ENCODE data around the gene THTPA. TPM values are rescaled to one million over a fixed set of nuclear protein-coding genes. Genes with fewer than 3 reads are reported as not detected.

The THTPA gene
- total and polyA plus RNA-seq, 11 donors = 9.1 to 30.9 (median 18.9) TPM

DNA sequence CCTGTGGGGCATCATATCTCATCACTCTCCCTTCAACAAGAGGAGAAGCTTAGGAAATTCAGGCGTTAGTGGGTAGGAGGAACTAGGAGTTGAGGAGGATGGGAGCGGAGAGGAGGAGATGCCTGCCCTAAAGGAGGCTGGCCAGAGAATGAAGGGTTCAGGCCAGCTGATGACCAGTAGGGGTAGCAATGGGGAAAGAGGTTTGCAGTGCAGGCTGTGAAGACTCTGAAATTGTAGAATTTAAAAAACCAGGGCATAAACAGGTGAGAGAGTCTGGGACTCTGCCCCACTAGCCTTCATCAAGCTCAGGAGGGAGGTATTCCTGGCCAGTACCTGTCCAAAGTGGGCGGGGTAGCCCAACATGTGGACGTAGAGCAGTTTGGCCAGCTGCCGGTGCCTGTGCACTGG lies 10.7 kb downstream of the THTPA start:
- TF ChIP-seq, protein P1, sequence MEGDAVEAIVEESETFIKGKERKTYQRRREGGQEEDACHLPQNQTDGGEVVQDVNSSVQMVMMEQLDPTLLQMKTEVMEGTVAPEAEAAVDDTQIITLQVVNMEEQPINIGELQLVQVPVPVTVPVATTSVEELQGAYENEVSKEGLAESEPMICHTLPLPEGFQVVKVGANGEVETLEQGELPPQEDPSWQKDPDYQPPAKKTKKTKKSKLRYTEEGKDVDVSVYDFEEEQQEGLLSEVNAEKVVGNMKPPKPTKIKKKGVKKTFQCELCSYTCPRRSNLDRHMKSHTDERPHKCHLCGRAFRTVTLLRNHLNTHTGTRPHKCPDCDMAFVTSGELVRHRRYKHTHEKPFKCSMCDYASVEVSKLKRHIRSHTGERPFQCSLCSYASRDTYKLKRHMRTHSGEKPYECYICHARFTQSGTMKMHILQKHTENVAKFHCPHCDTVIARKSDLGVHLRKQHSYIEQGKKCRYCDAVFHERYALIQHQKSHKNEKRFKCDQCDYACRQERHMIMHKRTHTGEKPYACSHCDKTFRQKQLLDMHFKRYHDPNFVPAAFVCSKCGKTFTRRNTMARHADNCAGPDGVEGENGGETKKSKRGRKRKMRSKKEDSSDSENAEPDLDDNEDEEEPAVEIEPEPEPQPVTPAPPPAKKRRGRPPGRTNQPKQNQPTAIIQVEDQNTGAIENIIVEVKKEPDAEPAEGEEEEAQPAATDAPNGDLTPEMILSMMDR (IDR thresholded peaks at IDR 0.05) = peak in 4 of 12 donors; percentile 5 to 20 (median 12)
- TF ChIP-seq POLR2A (IDR thresholded peaks at IDR 0.05) = no peak
- ATAC-seq = peak; percentile 3 to 12 (median 6)
- H3K36me3 ChIP-seq = peaks cover 0 to 37% (median 0%) of the 10 kb centered on the region in 9 donors
- no peaks in the 10 kb centered on the region for H3K9me3 ChIP-seq
- H3K4me1 ChIP-seq = peaks cover 0 to 34% (median 10%) of the 10 kb centered on the region in 12 donors
- H3K27me3 ChIP-seq = peaks cover 0 to 5% (median 0%) of the 10 kb centered on the region in 9 donors
- peak overlapping the region; percentile 19 to 80 (median 66) for H3K4me3 ChIP-seq
- H3K27ac ChIP-seq = peak overlapping the region in 9 of 12 donors; percentile 38 to 77 (median 65)
- DNase-seq = no peak
- intact Hi-C loops (cut with DNase I) = loop anchor here in 6 of 10 donors (10.0 kb wide), 2 partner anchors 242 to 302 kb away; partner anchors contain the start of gene PABPN1 (in 5 of the 6)
- WGBS, 4 donors = 20 to 23% (median 22%) methylated on average over 5 of the region's 5 CpGs

DNA sequence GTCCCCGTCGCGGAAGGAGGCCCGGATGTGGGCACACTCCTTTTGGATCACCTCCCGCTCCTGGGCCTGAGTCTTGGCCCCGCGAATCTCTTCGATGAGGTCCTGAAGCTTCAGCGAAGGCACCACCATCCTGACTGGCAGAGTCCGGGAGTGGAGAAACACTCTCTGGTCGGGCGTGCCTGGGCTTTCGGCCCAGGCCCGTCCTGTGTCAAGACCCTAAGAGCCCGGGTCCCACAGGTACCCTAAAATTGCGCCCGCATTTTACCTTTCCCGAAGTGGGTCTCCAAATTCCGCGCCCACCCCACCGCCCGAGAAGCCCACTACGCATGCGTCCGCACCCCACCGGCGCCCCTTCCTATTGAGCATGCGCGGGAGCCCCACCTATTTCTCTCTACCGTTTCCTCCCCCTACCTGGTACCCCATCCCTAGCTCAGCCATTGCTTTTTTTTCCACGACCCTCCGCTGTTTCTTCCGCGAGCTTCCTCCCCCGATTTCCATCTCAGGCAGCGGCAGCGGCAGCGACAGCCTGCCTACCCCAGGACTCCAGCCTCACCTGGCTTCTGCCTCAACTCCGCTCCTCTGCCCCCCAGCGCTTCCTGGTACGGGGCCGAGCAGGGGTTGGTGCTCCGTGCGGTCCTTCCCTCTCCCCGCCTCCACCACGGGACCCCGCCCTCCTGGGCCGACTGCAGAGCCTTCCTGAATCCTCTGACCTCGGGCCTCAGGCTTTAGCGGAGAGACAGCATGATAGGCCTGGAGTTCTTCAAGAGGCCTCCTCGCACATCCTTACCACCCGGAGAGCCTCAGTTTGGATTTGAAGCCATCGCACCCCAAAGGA lies 11.3 kb downstream of the THTPA start, which contains the start of gene AP1G2:
AP1G2 (minus strand) TSS at position 606 of the 835 bp plus-strand sequence; CDS start at position 129, 477 bp downstream.
- WGBS, 4 donors = 2 to 4% (median 3%) methylated on average over 50 to 53 of the region's 53 CpGs

DNA sequence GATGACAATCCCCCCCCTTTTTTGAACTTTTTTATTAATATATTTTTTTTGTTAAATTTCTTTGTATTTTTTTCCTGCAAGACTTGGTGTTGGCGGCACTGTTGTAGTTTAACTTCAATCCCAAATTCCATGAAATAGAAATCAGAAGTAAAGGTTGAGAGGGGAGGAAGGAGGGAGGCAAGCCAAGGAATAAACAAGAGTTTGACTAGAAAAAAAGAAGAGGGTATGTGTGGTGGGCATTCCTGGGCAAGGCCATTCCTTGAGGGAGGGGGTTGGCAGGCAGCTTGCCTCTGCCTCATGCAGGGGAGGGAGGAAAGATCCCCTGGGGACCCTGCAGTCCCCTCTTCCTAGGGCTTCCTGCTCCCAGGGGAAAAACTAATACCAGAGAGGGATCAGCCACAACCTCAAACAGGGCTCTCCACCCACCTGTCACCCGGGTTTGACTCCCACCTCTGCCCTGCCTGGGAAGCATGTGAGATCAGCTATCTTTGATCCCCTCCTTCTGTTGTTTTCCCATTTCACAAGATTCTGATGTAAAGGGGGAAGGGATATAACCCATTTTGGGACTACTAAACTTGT lies 12.0 kb downstream of the THTPA start:
- TF ChIP-seq POLR2A (IDR thresholded peaks at IDR 0.05) = no peak
- TF ChIP-seq, protein P1 (IDR thresholded peaks at IDR 0.05) = no peak
- Histone ChIP-seq H3K27me3 (peaks cover 0 to 18% (median 0%) of the 10 kb centered on the region in 9 donors), H3K4me1 (peaks cover 0 to 44% (median 10%) of the 10 kb centered on the region in 12 donors), H3K36me3 (peaks cover 0 to 26% (median 0%) of the 10 kb centered on the region in 9 donors), H3K9me3 (no peaks in the 10 kb centered on the region), H3K4me3 (peak overlapping the region in 11 of 12 donors; percentile 56 to 80 (median 66)), H3K27ac (peak overlapping the region in 9 of 12 donors; percentile 44 to 77 (median 65))
- DNase-seq = peak in 1 of 5 donors; percentile 5
- no peak for ATAC-seq
- 79 to 88% (median 87%) methylated on average over 2 of the region's 2 CpGs for WGBS, 4 donors
- intact Hi-C loops (cut with DNase I) = loop anchor here in 6 of 10 donors (10.0 kb wide), 2 partner anchors 243 to 303 kb away; partner anchors contain the start of gene PABPN1 (in 5 of the 6)

More for the DNA sequence above, 11.3 kb downstream of the THTPA start, which contains the start of gene AP1G2:
- Histone ChIP-seq H3K27ac (peak within 1 kb of the TSS in 11 of 12 donors; percentile 38 to 77 (median 64)), H3K9me3 (no peaks in the 10 kb centered on the region), H3K36me3 (peaks cover 0 to 31% (median 0%) of the 10 kb centered on the region in 9 donors), H3K4me1 (peaks cover 0 to 40% (median 10%) of the 10 kb centered on the region in 12 donors), H3K27me3 (peaks cover 0 to 11% (median 0%) of the 10 kb centered on the region in 9 donors), H3K4me3 (peak within 1 kb of the TSS; percentile 19 to 80 (median 66))
- intact Hi-C loops (cut with DNase I) = loop anchor here in 6 of 10 donors (10.0 kb wide), 2 partner anchors 243 to 303 kb away; partner anchors contain the start of gene PABPN1 (in 5 of the 6)
- DNase-seq (peak; percentile 84 to 92 (median 88)), ATAC-seq (peak; percentile 55 to 82 (median 72))
- peak in 1 of 2 donors; percentile 39 for TF ChIP-seq POLR2A (IDR thresholded peaks at IDR 0.05)
- TF ChIP-seq, protein P1 (IDR thresholded peaks at IDR 0.05) = no peak
